ENCODE results near the gene ZBTB8OS.

DNA sequence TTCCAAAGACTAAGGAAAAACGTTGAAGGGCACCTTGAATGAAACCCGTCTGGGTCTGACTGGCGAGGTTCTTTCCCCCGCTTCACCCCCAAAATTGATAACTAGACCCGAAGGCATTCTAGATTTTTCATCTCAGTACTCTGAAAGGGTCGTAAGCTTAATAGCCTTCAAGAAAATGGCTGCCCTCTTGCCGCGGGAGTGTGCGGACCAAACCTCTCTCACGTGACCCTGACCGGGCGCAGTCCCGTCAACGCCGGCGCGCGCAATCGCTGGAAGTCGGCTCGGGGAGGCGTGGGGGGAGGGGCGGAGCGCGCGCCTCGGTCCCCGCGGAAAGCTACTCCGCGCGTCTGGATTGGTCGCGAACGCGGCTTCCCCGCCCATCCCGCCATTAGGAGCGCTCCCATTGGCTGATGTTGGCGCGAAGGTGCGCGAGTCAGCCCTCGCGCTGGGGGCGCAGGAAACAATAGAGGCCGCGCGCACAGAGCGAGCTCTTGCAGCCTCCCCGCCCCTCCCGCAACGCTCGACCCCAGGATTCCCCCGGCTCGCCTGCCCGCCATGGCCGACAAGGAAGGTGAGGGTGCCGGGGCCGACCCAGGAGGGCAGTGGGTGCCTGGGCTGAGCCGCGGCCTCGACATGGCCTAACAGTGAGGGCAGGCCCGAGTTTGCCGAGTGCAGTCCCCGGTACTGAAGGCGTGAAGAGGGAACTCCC is 556 bp upstream of the ZBTB8OS start, which contains the start of gene RBBP4:
- TF ChIP-seq, protein P1, sequence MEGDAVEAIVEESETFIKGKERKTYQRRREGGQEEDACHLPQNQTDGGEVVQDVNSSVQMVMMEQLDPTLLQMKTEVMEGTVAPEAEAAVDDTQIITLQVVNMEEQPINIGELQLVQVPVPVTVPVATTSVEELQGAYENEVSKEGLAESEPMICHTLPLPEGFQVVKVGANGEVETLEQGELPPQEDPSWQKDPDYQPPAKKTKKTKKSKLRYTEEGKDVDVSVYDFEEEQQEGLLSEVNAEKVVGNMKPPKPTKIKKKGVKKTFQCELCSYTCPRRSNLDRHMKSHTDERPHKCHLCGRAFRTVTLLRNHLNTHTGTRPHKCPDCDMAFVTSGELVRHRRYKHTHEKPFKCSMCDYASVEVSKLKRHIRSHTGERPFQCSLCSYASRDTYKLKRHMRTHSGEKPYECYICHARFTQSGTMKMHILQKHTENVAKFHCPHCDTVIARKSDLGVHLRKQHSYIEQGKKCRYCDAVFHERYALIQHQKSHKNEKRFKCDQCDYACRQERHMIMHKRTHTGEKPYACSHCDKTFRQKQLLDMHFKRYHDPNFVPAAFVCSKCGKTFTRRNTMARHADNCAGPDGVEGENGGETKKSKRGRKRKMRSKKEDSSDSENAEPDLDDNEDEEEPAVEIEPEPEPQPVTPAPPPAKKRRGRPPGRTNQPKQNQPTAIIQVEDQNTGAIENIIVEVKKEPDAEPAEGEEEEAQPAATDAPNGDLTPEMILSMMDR (IDR thresholded peaks at IDR 0.05; ENCODE audit: control extremely low read depth in 1 of 3, insufficient read depth in 1 of 3, low read depth in 1 of 3, low read length in 3 of 3): no peak
- TF ChIP-seq, protein P2, sequence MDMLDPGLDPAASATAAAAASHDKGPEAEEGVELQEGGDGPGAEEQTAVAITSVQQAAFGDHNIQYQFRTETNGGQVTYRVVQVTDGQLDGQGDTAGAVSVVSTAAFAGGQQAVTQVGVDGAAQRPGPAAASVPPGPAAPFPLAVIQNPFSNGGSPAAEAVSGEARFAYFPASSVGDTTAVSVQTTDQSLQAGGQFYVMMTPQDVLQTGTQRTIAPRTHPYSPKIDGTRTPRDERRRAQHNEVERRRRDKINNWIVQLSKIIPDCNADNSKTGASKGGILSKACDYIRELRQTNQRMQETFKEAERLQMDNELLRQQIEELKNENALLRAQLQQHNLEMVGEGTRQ (IDR thresholded peaks at IDR 0.05; ENCODE audit: low read length): peak; percentile 76
- no peak for TF ChIP-seq SIX5 (IDR thresholded peaks at IDR 0.05; ENCODE audit: low read depth, low read length)
- peak; percentile 73 for TF ChIP-seq TAF1 (IDR thresholded peaks at IDR 0.05; ENCODE audit: low read depth, low read length)
- TF ChIP-seq EZH2 (IDR thresholded peaks at IDR 0.05; ENCODE audit: low read depth, low read length, severe bottlenecking): no peak
- no peak for TF ChIP-seq EP300 (IDR thresholded peaks at IDR 0.05; ENCODE audit: borderline replicate concordance in 1 of 2, low read depth in 2 of 2, low read length in 2 of 2)
- peak; percentile 81 for TF ChIP-seq POLR2AphosphoS5 (IDR thresholded peaks at IDR 0.05; ENCODE audit: low read depth, low read length)
- TF ChIP-seq POLR2A (IDR thresholded peaks at IDR 0.05; ENCODE audit: control extremely low read depth in 1 of 2, low read depth in 2 of 2, low read length in 2 of 2): no peak; a peak in 1 of 3 replicates
- TF ChIP-seq, protein P3, sequence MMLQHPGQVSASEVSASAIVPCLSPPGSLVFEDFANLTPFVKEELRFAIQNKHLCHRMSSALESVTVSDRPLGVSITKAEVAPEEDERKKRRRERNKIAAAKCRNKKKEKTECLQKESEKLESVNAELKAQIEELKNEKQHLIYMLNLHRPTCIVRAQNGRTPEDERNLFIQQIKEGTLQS (IDR thresholded peaks at IDR 0.05; ENCODE audit: insufficient read depth, low read depth, low read length): no peak

Measured in H1 (cell line).